ENCODE results near the gene RDX.
"Not testable (repeated sequence)": the region's sequence is repeated elsewhere in the genome, so short reads cannot be mapped to it uniquely, and the experiment has no call there.

Gene RDX

GRCh38 chr11:110287537-110287936 is 8.9 kb downstream of the RDX start:
- no peak overlapping the region for H3K4me3 ChIP-seq (ENCODE audit: low read length)
- no peaks in the 10 kb centered on the region; the same call in 1 of the 2 replicates for H3F3A ChIP-seq (ENCODE audit: control insufficient read depth, insufficient read depth)
- H4K20me1 ChIP-seq (ENCODE audit: control insufficient read depth, insufficient read depth, low read depth, low read length), result no peaks in the 10 kb centered on the region
- H3K79me2 ChIP-seq (ENCODE audit: control insufficient read depth, low read length), result no peaks in the 10 kb centered on the region
- H3K27ac ChIP-seq (ENCODE audit: low read depth, low read length), result no peak overlapping the region
- H3K4me1 ChIP-seq (ENCODE audit: control insufficient read depth, low read length), result peaks cover 12% of the 10 kb centered on the region
- H3K36me3 ChIP-seq (ENCODE audit: control insufficient read depth, low read length), result no peaks in the 10 kb centered on the region
- no peaks in the 10 kb centered on the region for H3K9me2 ChIP-seq (replicated peaks; ENCODE audit: control insufficient read depth, low read length)
- no peaks in the 10 kb centered on the region for H3K9me3 ChIP-seq (ENCODE audit: control insufficient read depth, insufficient read depth, low read length)
- H3K27me3 ChIP-seq (ENCODE audit: control insufficient read depth, low read length), result no peaks in the 10 kb centered on the region; the same call in 1 of the 2 replicates
- TF ChIP-seq CTCF (IDR thresholded peaks at IDR 0.05; ENCODE audit: low read depth, low read length, poor library complexity, severe bottlenecking) (no peak), EZH2phosphoT487 (IDR thresholded peaks at IDR 0.05; ENCODE audit: borderline replicate concordance, low read length) (no peak)
- H3K4me2 ChIP-seq (ENCODE audit: low read length), result no peak overlapping the region

- Histone ChIP-seq H3K27ac (ENCODE audit: low read depth, low read length) (no peak overlapping the region), H3K79me2 (ENCODE audit: control insufficient read depth, low read length) (no peaks in the 10 kb centered on the region), H4K20me1 (ENCODE audit: control insufficient read depth, insufficient read depth, low read depth, low read length) (no peaks in the 10 kb centered on the region)
Observed at GRCh38 chr11:110286298-110287040, 9.9 kb downstream of the RDX start.

GRCh38 chr11:110283862-110284261 is 12.6 kb downstream of the RDX start:
- no peaks in the 10 kb centered on the region for H3K27me3 ChIP-seq (ENCODE audit: control insufficient read depth, low read length)
- peaks cover 12% of the 10 kb centered on the region for H3K4me1 ChIP-seq (ENCODE audit: control insufficient read depth, low read length)
- no peaks in the 10 kb centered on the region for H3K9me2 ChIP-seq (replicated peaks; ENCODE audit: control insufficient read depth, low read length)
- no peak overlapping the region for H3K27ac ChIP-seq (ENCODE audit: low read depth, low read length)
- H3K4me2 ChIP-seq (ENCODE audit: low read length), result no peak overlapping the region
- TF ChIP-seq CTCF (IDR thresholded peaks at IDR 0.05; ENCODE audit: low read depth, low read length, poor library complexity, severe bottlenecking), result no peak
- TF ChIP-seq EZH2phosphoT487 (IDR thresholded peaks at IDR 0.05; ENCODE audit: borderline replicate concordance, low read length), result no peak
- H3K4me3 ChIP-seq (ENCODE audit: low read length), result no peak overlapping the region
- H3K36me3 ChIP-seq (ENCODE audit: control insufficient read depth, low read length), result no peaks in the 10 kb centered on the region
- H4K20me1 ChIP-seq (ENCODE audit: control insufficient read depth, insufficient read depth, low read depth, low read length), result no peaks in the 10 kb centered on the region
- no peaks in the 10 kb centered on the region for H3F3A ChIP-seq (ENCODE audit: control insufficient read depth, insufficient read depth)
- no peaks in the 10 kb centered on the region for H3K79me2 ChIP-seq (ENCODE audit: control insufficient read depth, low read length)
- H3K9me3 ChIP-seq (ENCODE audit: control insufficient read depth, insufficient read depth, low read length), result no peaks in the 10 kb centered on the region

More at GRCh38 chr11:110286298-110287040, 9.9 kb downstream of the RDX start:
- Histone ChIP-seq H3K4me1 (ENCODE audit: control insufficient read depth, low read length) (peaks cover 12% of the 10 kb centered on the region), H3K36me3 (ENCODE audit: control insufficient read depth, low read length) (no peaks in the 10 kb centered on the region), H3K9me3 (ENCODE audit: control insufficient read depth, insufficient read depth, low read length) (no peaks in the 10 kb centered on the region), H3K27me3 (ENCODE audit: control insufficient read depth, low read length) (no peaks in the 10 kb centered on the region; the same call in 1 of the 2 replicates), H3F3A (ENCODE audit: control insufficient read depth, insufficient read depth) (no peaks in the 10 kb centered on the region), H3K9me2 (replicated peaks; ENCODE audit: control insufficient read depth, low read length) (no peaks in the 10 kb centered on the region), H3K4me3 (ENCODE audit: low read length) (no peak overlapping the region), H3K4me2 (ENCODE audit: low read length) (no peak overlapping the region)
- TF ChIP-seq CTCF (IDR thresholded peaks at IDR 0.05; ENCODE audit: low read depth, low read length, poor library complexity, severe bottlenecking), result no peak
- TF ChIP-seq EZH2phosphoT487 (IDR thresholded peaks at IDR 0.05; ENCODE audit: borderline replicate concordance, low read length), result no peak

- not testable (repeated sequence) for H3K27me3 ChIP-seq (ENCODE audit: control insufficient read depth, low read length); H3K9me2 ChIP-seq (replicated peaks; ENCODE audit: control insufficient read depth, low read length); H3K4me3 ChIP-seq (ENCODE audit: low read length); H4K20me1 ChIP-seq (ENCODE audit: control insufficient read depth, insufficient read depth, low read depth, low read length); H3K27ac ChIP-seq (ENCODE audit: low read depth, low read length); H3K4me1 ChIP-seq (ENCODE audit: control insufficient read depth, low read length); H3K36me3 ChIP-seq (ENCODE audit: control insufficient read depth, low read length); H3K4me2 ChIP-seq (ENCODE audit: low read length); H3F3A ChIP-seq (ENCODE audit: control insufficient read depth, insufficient read depth); H3K79me2 ChIP-seq (ENCODE audit: control insufficient read depth, low read length); H3K9me3 ChIP-seq (ENCODE audit: control insufficient read depth, insufficient read depth, low read length)
Observed at GRCh38 chr11:110280595-110280994, 15.8 kb downstream of the RDX start.

All from DOHH2 (cell line).